ENCODE measurements around the gene ANKMY1.

The ANKMY1 gene

GRCh38 chr2:240478346-240479110, 79.3 kb downstream of the ANKMY1 start:
- no peak for TF ChIP-seq CTCF (IDR thresholded peaks at IDR 0.05)

GRCh38 chr2:240477916-240478315, 79.9 kb downstream of the ANKMY1 start:
- TF ChIP-seq CTCF (IDR thresholded peaks at IDR 0.05) = no peak

- TF ChIP-seq CTCF (IDR thresholded peaks at IDR 0.05) = no peak
Measured at GRCh38 chr2:240473211-240473610, 84.6 kb downstream of the ANKMY1 start.

- TF ChIP-seq CTCF (IDR thresholded peaks at IDR 0.05) = no peak
Measured at GRCh38 chr2:240472078-240472790, 85.6 kb downstream of the ANKMY1 start.

GRCh38 chr2:240469740-240470139, 88.0 kb downstream of the ANKMY1 start:
- no peak for TF ChIP-seq CTCF (IDR thresholded peaks at IDR 0.05)

- no peak for TF ChIP-seq CTCF (IDR thresholded peaks at IDR 0.05)
Measured at GRCh38 chr2:240469239-240469636, 88.5 kb downstream of the ANKMY1 start.

- TF ChIP-seq CTCF (IDR thresholded peaks at IDR 0.05) = no peak
Measured at GRCh38 chr2:240468303-240469238, 89.2 kb downstream of the ANKMY1 start.

Measured in LNCAP (cell line).